K562 (cell line): ENCODE measurements around the gene VPS16. TPM values are rescaled to one million over a fixed set of nuclear protein-coding genes. Genes with fewer than 3 reads are reported as not detected.

Source experiments
- ATAC-seq: fragments of 200-7000 bp; cut with Tn5 transposase; 3 replicates; pipeline ENCODE4 v1.9.1; 2020; ENCODE audit warnings: moderate library complexity
- BruUV-seq: library from RNA; stranded (reverse); fragments of 400-500 nt; replicated peaks from 2 replicates; lab custom pipeline; 2021; lab: Mats Ljungman, UMichigan
- CTCF ChIA-PET: fragments of 300-600 bp; formaldehyde crosslinking; extraction: SDS; loops from one replicate; lab custom pipeline; 2021; ENCODE audit warnings: low intra/inter-chr PET ratio; lab: Yijun Ruan, JAX
- POLR2A ChIA-PET: fragments of 300-600, 350-650 bp; sonication (Branson Sonifier 250); formaldehyde crosslinking; extraction: SDS; loops from one replicate; lab custom pipeline; 2021; ENCODE audit warnings: antibody characterized with exemption, inconsistent platforms; lab: Yijun Ruan, JAX
- DNase-seq, 4 experiments: peaks; one replicate each; pipeline versions ENCODE4 v3.0.0 to v3.0.0-alpha.2; 2011 to 2018; ENCODE audit warnings: low spot score in 3 of 4, mixed read lengths in 3 of 4; ENCODE audit errors: extremely low read depth in 1 of 4
- FAIRE-seq: peaks from 2 replicates; lab custom pipeline; 2011; peaks lifted over from hg19 to GRCh38; lab: Jason Lieb, UNC
- H2AFZ ChIP-seq: 2 replicates; pipeline ENCODE4 v1.6.0; 2011; ENCODE audit warnings: low read depth, low read length, control low read depth, inconsistent platforms
- H3K27ac ChIP-seq: fragments of 200-600 bp; 3 replicates; pipeline ENCODE4 v1.8.0; 2011; ENCODE audit warnings: low read depth, mild to moderate bottlenecking, control low read depth, inconsistent platforms, low read length, moderate library complexity, mixed read lengths; ENCODE audit errors: extremely low read depth
- H3K27me3 ChIP-seq, 2 experiments: fragments of 300-600 bp in 1 of 2; 2 replicates in 1 of 2; 3 replicates in 1 of 2; pipeline versions ENCODE4 v1.6.0 to v1.8.0; 2011; ENCODE audit warnings: inconsistent platforms in 2 of 2, low read length in 2 of 2, mild to moderate bottlenecking in 1 of 2, mixed read lengths in 1 of 2, moderate library complexity in 1 of 2; ENCODE audit not compliant: control insufficient read depth in 2 of 2, insufficient read depth in 2 of 2
- H3K36me3 ChIP-seq: fragments of 300-600 bp; 3 replicates; pipeline ENCODE4 v1.8.0; 2011; ENCODE audit warnings: mild to moderate bottlenecking, low read length, inconsistent platforms; ENCODE audit not compliant: control insufficient read depth, insufficient read depth
- H3K4me1 ChIP-seq, 2 experiments: fragments of 200-600 bp in 1 of 2; replicated peaks in 1 of 2; 2 replicates in 1 of 2; 3 replicates in 1 of 2; pipeline versions ENCODE4 v1.5.1 to v1.8.0; 2011; ENCODE audit warnings: inconsistent platforms in 2 of 2, low read length in 2 of 2, mild to moderate bottlenecking in 1 of 2, mixed read lengths in 1 of 2, moderate library complexity in 1 of 2; ENCODE audit not compliant: control insufficient read depth in 2 of 2, insufficient read depth in 2 of 2
- H3K4me2 ChIP-seq: 2 replicates; pipeline ENCODE4 v1.6.1; 2011; ENCODE audit warnings: low read length, control low read depth, inconsistent platforms, mixed read lengths; ENCODE audit not compliant: insufficient read depth
- H3K4me3 ChIP-seq: fragments of 200-600 bp; sonication (generic), shearing (Covaris generic); 2 replicates; pipeline ENCODE4 v1.5.1; 2016; ENCODE audit warnings: control low read depth, inconsistent platforms
- H3K79me2 ChIP-seq: fragments of 200-600 bp; 3 replicates; pipeline ENCODE4 v1.8.0; 2011; ENCODE audit warnings: low read length, inconsistent platforms; ENCODE audit not compliant: control insufficient read depth, insufficient read depth
- H3K9ac ChIP-seq, 2 experiments: 2 replicates each; pipeline versions ENCODE4 v1.6.0 to v1.6.1; 2011; ENCODE audit warnings: low read depth in 2 of 2, low read length in 2 of 2, control low read depth in 1 of 2, inconsistent platforms in 1 of 2, mild to moderate bottlenecking in 1 of 2, mixed read lengths in 1 of 2; ENCODE audit not compliant: insufficient read depth in 1 of 2
- H3K9me1 ChIP-seq: one replicate; pipeline ENCODE4 v1.6.0; 2011; ENCODE audit warnings: inconsistent platforms, mild to moderate bottlenecking, low read length, moderate library complexity; ENCODE audit not compliant: control insufficient read depth, insufficient read depth
- H3K9me3 ChIP-seq: replicated peaks from 2 replicates; pipeline ENCODE4 v1.5.1; 2011; ENCODE audit warnings: low read depth, low read length, inconsistent platforms; ENCODE audit not compliant: control insufficient read depth, insufficient read depth
- H4K20me1 ChIP-seq: replicated peaks from 2 replicates; pipeline ENCODE4 v1.6.1; 2011; ENCODE audit warnings: low read length, inconsistent platforms, mixed read lengths; ENCODE audit not compliant: control insufficient read depth, insufficient read depth
- KDM1A ChIP-seq, 2 experiments: fragments of 450-650 bp; IDR thresholded peaks; 2 replicates each; pipeline ENCODE4 v1.6.1; 2016; ENCODE audit warnings: mild to moderate bottlenecking in 2 of 2
- PHB ChIP-seq: fragments of 250-450 bp; sonication (Bioruptor Pico); IDR thresholded peaks from 2 replicates; pipeline ENCODE4 v1.5.0; 2021
- POLR2AphosphoS2 ChIP-seq: IDR thresholded peaks from 2 replicates; pipeline ENCODE4 v1.6.1; 2012; ENCODE audit warnings: low read length, improper control_type of control experiment
- RBM14 ChIP-seq: fragments of 200-400 bp; formaldehyde crosslinking; IDR thresholded peaks from 2 replicates; pipeline ENCODE4 v1.6.1; 2018; ENCODE audit warnings: low read depth, mild to moderate bottlenecking, low read length, moderate library complexity, borderline replicate concordance; ENCODE audit not compliant: insufficient read depth
- SIN3A ChIP-seq, 2 experiments: fragments of 150-350 bp in 1 of 2; IDR thresholded peaks; 2 replicates each; pipeline ENCODE4 v1.6.1; 2011 to 2016; ENCODE audit warnings: borderline replicate concordance in 2 of 2, low read depth in 2 of 2, low read length in 2 of 2, mild to moderate bottlenecking in 2 of 2, moderate library complexity in 2 of 2; ENCODE audit not compliant: control insufficient read depth in 1 of 2
- TEAD4 ChIP-seq, 2 experiments: sonication (generic) in 1 of 2; formaldehyde crosslinking in 1 of 2; IDR thresholded peaks; 2 replicates each; pipeline versions ENCODE4 v1.6.1 to v1.8.0; 2012 to 2022; ENCODE audit warnings: borderline replicate concordance in 1 of 2, inconsistent platforms in 1 of 2, low read length in 1 of 2, mild to moderate bottlenecking in 1 of 2, missing genetic modification reagents in 1 of 2
- ZNF212 ChIP-seq: fragments of 450-650 bp; formaldehyde crosslinking; IDR thresholded peaks from 2 replicates; pipeline ENCODE4 v1.4.0; 2020; ENCODE audit warnings: mild to moderate bottlenecking
- WGBS: fragments of 100-300 bp; shearing (Covaris generic); methylation state at CpG from one replicate; pipeline ENCODE4 v1.1.6; 2016; ENCODE audit warnings: low coverage, mixed read lengths; ENCODE audit not compliant: insufficient coverage; ENCODE audit errors: missing lambda C conversion rate; 5-methylcytosine and 5-hydroxymethylcytosine counted together
- in situ Hi-C: fragments of 300-500 bp; cut with MboI; formaldehyde crosslinking; loops from 4 replicates; pipeline ENCODE4 v1.15.0; 2018; ENCODE audit warnings: inconsistent platforms, mixed read lengths
- intact Hi-C: fragments of 100-400 bp; cut with micrococcal nuclease; formaldehyde crosslinking; loops from 2 replicates; pipeline ENCODE4 v1.14.2; 2022
- polyA plus RNA-seq, 8 experiments: library from polyadenylated mRNA; depleted of rRNA in 4 of 8; stranded (reverse) in 5 of 8; unstranded in 3 of 8; fragments of >200 nt; fragmentation: Nextera tagmentation in 2 of 8; fragmentation: Illumina TruSeq in 1 of 8; extraction: Ambion mirVana in 2 of 8; extraction: Trizol in 1 of 8; gene quantifications; 2 replicates each; pipeline versions ENCODE4 v1.2.1 to v1.2.3, GENCODE V29; 2011 to 2014; ENCODE audit warnings: inconsistent platforms in 1 of 8, missing spikeins in 1 of 8
- total RNA-seq, 7 experiments: library from RNA; depleted of rRNA in 6 of 7; stranded (reverse); fragments of >200 nt in 6 of 7; fragmentation: Illumina TruSeq in 2 of 7; extraction: Trizol in 2 of 7; gene quantifications; 2 replicates each; pipeline versions ENCODE4 v1.2.1 to v1.2.3, GENCODE V29; 2011 to 2021; ENCODE audit warnings: low replicate concordance in 1 of 7
- TF ChIP-seq, protein P1 (sequence below), 3 experiments: fragments of 200-800 bp in 1 of 3; fragments of 250-450 bp in 1 of 3; fragments of 450-650 bp in 1 of 3; sonication (Bioruptor Pico) in 1 of 3; sonication (Bioruptor generic) in 1 of 3; formaldehyde crosslinking in 1 of 3; IDR thresholded peaks; 2 replicates each; pipeline versions ENCODE4 v1.6.1 to v1.8.0; 2016 to 2022; ENCODE audit warnings: mild to moderate bottlenecking in 2 of 3, missing genetic modification characterization in 2 of 3, missing compliant biosample characterization in 1 of 3, moderate library complexity in 1 of 3

The VPS16 gene
- total and polyA plus RNA-seq, 9 of the 15 experiments (the other 6 are each of a cell fraction or from before 2014, with no cell fraction given): 6.8 to 24.7 (median 14.0) TPM

DNA sequence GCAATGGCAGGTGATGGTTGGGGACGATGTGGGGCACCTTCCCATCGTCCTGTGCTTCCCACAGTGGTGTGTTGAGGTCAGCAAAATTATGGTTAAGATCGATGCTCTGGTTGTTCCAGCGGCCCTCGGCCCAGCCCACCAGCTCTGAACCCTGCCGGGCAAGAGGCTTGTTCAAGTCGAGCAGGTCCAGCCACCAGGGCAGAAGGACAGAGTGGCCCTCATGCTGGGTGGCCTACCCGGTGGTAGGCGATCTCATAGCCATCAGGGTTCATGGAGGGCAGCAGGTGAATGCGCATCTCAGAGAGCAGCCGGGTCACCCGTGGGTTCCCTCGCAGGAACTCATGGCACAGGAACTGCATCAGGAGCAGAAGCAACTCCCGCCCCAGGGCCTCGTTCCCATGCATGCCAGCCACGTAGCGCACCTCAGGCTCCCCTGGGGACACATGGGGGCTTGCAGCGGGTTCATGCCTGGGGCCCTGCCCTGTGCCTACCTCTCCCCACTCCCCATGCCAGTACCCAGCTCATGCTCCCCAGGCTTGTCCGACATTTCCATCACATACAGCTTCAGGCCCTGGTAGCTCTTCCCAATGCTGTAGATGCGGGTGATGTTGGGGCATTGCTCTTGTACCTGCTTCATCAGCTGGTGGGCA is 44.4 kb upstream of the VPS16 start:
- Histone ChIP-seq H3K9me3 (no peaks in the 10 kb centered on the region), H3K27me3 (peaks cover 15 to 60% of the 10 kb centered on the region in 2 experiments; a peak in 4 of 5 replicates), H2AFZ (no peak overlapping the region), H3K4me2 (no peak overlapping the region), H3K9ac (no peak overlapping the region), H3K36me3 (no peaks in the 10 kb centered on the region), H4K20me1 (peaks cover 12% of the 10 kb centered on the region; the same call in 1 of the 2 replicates), H3K79me2 (no peaks in the 10 kb centered on the region), H3K27ac (no peak overlapping the region), H3K4me1 (peaks cover 2 to 30% of the 10 kb centered on the region in 2 experiments; a peak in 4 of 5 replicates), H3K9me1 (no peaks in the 10 kb centered on the region), H3K4me3 (no peak overlapping the region)
- ATAC-seq (no peak), DNase-seq (no peak), FAIRE-seq (no peak)
- in situ Hi-C loops (no loop called here), intact Hi-C loops (no loop called here)
- no TSS peak for BruUV-seq
- ChIA-PET POLR2A (no interaction called here), CTCF (no interaction called here)
- 14% methylated on average over 20 of the region's 20 CpGs for WGBS
- TF ChIP-seq SIN3A (IDR thresholded peaks at IDR 0.05; ENCODE audit: borderline replicate concordance in 2 of 2, control insufficient read depth in 1 of 2, low read depth in 2 of 2, low read length in 2 of 2): no peak
- no peak for TF ChIP-seq KDM1A (IDR thresholded peaks at IDR 0.05)
- TF ChIP-seq ZNF212 (CRISPR knock-in tag): no peak
- TF ChIP-seq, protein P1, sequence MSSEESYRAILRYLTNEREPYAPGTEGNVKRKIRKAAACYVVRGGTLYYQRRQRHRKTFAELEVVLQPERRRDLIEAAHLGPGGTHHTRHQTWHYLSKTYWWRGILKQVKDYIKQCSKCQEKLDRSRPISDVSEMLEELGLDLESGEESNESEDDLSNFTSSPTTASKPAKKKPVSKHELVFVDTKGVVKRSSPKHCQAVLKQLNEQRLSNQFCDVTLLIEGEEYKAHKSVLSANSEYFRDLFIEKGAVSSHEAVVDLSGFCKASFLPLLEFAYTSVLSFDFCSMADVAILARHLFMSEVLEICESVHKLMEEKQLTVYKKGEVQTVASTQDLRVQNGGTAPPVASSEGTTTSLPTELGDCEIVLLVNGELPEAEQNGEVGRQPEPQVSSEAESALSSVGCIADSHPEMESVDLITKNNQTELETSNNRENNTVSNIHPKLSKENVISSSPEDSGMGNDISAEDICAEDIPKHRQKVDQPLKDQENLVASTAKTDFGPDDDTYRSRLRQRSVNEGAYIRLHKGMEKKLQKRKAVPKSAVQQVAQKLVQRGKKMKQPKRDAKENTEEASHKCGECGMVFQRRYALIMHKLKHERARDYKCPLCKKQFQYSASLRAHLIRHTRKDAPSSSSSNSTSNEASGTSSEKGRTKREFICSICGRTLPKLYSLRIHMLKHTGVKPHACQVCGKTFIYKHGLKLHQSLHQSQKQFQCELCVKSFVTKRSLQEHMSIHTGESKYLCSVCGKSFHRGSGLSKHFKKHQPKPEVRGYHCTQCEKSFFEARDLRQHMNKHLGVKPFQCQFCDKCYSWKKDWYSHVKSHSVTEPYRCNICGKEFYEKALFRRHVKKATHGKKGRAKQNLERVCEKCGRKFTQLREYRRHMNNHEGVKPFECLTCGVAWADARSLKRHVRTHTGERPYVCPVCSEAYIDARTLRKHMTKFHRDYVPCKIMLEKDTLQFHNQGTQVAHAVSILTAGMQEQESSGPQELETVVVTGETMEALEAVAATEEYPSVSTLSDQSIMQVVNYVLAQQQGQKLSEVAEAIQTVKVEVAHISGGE (CRISPR knock-in tag; IDR thresholded peaks at IDR 0.05): no peak
- no peak for TF ChIP-seq RBM14
- TF ChIP-seq TEAD4 (IDR thresholded peaks at IDR 0.05; ENCODE audit: low read length): no peak
- no peak for TF ChIP-seq TEAD4 (CRISPR knock-in tag; IDR thresholded peaks at IDR 0.05; ENCODE audit: borderline replicate concordance)
- no peak for TF ChIP-seq PHB (CRISPR knock-in tag)
- no peak for TF ChIP-seq POLR2AphosphoS2
